Stimulated activated CD8-positive, alpha-beta memory T cell treated with anti-CD3 and anti-CD28 coated beads, Interleukin-4, amount 100 ng/mL, for 1 hour (primary cell): ENCODE measurements around the gene MSI2.

Experiments
- DNase-seq, 2 donors: peaks; one replicate each; pipeline ENCODE4 v3.0.0-alpha.2; 2020; ENCODE audit warnings: low read depth in 2 of 2, low spot score in 1 of 2

MSI2 gene

GRCh38 chr17:57649731-57650484 is 393.6 kb downstream of the MSI2 start:
- no peak for DNase-seq

DNA sequence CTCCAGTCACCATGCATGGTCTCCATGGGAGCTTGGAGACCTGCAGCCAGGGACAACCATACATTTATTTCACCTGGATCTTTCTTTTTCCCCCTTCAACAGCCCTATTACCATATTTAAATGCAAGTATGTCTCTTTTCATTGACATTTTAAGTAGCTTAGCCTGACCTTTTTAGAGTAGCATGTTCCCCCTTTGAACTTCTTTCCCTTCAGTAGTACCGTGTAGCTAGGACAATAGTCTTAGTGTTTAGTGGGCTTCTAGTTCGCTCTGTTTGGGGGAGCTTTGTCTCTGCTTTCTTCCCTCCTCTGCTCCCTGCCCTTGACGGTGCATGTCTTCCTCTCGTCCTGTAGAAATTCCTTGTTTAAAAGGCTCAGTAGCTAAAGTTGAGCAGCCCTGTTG is 394.2 kb downstream of the MSI2 start:
- no peak for DNase-seq

GRCh38 chr17:57651451-57651850 is 395.1 kb downstream of the MSI2 start:
- DNase-seq = no peak

- no peak for DNase-seq
These were observed 395.7 kb downstream of the MSI2 start for GRCh38 chr17:57651996-57652395.

- no peak for DNase-seq
These were observed 396.5 kb downstream of the MSI2 start for GRCh38 chr17:57652811-57653210.

DNA sequence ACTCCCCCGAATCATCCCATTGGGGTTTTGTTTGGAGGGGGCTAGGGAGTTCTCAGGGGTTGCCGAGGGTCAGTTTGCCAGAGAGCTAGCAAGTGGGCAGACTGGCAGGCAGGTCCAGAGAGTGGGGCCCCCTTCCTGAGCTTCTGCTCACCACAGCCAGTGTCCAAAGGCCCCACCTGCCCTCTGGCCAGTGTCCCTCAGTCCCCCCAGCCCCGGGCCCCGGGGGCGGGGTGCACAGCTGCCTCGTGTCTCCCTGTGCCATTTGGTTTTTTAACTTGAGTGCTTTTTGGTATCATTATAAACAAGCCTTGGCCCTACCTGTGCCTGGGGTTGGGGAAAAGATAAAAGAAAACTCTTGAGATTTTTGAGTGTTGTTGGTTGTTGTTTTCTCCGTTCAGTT is 397.0 kb downstream of the MSI2 start:
- DNase-seq = no peak

- no peak for DNase-seq
These were observed 397.9 kb downstream of the MSI2 start for GRCh38 chr17:57654040-57654775.

GRCh38 chr17:57655553-57655952 is 399.2 kb downstream of the MSI2 start:
- DNase-seq = no peak

GRCh38 chr17:57657211-57657610 is 400.9 kb downstream of the MSI2 start:
- DNase-seq = no peak

DNA sequence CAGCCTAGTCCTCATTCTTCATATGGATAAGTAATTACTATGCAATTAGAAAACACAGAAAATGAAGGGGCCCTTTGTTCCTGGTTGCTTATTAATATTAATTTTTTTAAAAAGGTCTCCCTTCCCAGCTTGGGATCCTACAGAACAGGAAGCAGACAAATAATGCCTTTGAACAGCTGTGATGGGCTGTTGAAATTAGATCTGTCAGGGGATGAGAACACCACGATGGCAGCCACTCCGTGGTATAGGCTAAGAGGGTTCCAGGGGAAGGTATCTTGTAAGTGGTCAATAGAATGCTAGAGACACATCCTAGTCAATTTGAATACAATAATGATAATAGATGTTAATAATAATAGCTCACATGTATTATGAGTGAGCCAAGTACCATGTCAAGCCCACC is 405.7 kb downstream of the MSI2 start:
- no peak for DNase-seq

GRCh38 chr17:57662644-57663308 is 406.5 kb downstream of the MSI2 start:
- DNase-seq = no peak

DNA sequence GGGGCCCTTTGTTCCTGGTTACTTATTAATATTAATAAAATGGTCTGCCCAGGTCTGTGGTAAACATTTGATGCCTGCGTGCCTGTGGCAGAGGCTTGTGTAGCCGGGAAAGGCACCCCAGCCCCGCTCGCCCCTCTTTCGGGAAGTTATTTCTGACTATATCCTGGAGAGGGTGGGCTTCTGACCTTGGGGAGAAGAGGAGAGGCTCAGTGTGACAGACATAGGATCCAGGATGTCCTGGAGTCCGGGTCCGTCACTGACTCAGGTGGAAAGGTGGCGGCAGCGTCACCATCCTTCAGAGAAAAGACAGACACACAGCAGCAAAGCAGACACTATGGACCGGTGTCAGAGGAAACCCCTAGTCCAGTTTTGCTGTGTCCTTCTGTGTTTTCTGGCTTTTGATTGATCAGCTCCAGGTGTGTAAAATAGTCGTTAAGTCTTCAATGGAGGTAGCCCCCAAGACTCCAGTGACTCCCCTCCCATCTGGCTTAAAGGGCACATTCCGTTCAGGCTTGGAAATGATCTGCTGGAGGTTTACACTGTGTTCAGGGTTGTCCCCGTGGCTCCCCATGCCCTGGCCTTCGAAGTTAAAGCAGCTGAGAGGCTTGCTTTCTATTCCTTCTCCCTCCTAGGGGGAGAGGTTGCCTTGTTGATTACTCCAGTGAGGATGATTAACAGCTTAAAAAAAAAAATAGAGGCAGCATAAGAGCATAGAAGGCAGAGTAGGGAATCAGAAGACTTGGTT is 407.2 kb downstream of the MSI2 start:
- no peak for DNase-seq

DNA sequence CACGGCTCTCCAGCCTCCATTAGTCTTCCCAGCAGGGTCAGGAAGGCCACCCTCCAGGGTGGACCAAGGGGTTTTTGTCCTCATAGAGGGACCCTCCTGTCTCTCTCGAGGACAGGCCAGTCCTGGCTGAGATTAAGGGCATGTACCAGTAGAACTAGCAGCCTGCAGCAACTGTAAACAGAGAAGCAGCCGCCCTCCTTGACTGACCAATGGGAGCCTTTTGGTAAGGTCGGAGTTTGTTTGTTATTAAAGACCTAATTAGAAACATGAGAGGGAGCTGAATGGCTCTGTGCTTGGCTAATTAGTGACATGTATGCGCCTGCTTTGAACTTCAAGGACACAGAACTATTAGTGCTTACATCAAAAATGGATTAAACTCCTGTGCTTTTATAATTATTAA is 408.8 kb downstream of the MSI2 start:
- DNase-seq = no peak

DNA sequence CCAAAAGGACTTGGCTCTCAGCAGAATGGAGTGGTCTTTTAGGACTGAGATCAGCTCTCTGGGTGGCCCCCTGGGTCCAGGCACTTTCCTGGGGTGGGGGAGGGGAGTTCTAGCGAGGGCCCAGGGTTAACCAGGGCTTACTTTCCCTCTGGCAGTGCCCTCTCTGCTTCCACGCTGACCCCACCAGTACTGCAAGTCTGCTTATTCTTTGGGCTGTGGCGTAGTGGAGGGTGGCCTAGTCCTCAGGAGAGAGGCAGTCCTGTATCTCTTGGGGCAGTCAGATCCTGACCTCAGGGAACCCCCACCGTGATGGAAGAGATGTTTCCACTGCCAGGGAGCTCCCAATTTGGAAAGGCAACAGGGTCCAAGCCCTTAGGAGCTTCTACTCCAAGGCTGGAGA is 409.4 kb downstream of the MSI2 start:
- no peak for DNase-seq

- DNase-seq = no peak
These were observed 410.0 kb downstream of the MSI2 start for GRCh38 chr17:57666201-57666870.

DNA sequence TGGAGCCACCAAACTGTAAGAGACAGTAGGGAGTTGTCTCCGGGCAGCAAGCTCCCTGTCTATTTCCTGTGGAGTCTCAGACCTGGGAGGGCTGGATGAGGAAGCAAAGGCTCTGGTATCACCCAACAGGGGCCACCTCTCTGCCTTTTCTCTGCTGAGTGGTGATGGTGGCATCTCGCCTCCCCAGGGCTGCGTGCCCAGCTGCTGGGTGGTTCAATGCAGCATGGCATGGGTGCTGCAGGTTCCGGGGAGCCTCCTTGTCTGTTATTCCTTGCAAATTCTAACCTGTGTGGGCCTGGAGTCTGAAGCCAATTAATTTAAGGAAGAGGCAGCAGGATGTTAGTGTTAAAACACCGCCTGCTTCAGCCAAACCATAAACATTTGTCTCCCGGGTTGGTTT is 410.6 kb downstream of the MSI2 start:
- DNase-seq = no peak

DNA sequence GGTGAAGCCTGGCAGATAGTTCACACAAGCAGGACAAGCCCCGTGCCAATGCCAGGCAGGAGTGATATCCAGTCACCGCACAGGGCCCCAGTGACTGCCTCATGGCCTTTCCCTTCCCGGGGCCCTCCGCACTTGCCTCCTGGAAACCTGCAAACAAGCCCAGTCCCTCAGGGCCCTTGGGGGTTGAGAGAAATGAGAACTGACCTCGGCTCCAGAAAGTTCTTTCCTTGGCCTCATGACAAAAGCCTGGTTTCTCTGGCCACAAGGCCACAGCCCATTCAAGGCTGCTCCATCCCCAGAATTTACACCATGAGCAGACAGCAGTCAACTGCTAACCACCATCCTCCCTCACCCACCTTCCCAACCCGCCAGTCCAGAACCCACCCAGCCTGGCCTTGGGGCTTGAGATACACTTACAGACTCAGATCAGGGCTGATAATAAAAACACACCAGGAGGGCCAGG is 411.2 kb downstream of the MSI2 start:
- no peak for DNase-seq

- no peak for DNase-seq
These were observed 412.0 kb downstream of the MSI2 start for GRCh38 chr17:57668332-57668731.

- no peak for DNase-seq
These were observed 413.6 kb downstream of the MSI2 start for GRCh38 chr17:57669671-57670529.
